Peyer's patch (tissue), 4 donors: ENCODE measurements around the gene TET1.
"Not testable (repeated sequence)": the region's sequence is repeated elsewhere in the genome, so short reads cannot be mapped to it uniquely, and the experiment has no call there.

Experiments
- CTCF ChIP-seq, 6 experiments: fragments of 450-650 bp in 4 of 6; fragments of 200-600 bp in 2 of 6; sonication (generic) in 1 of 6; IDR thresholded peaks; one replicate each; pipeline ENCODE4 v1.5.1; 2017 to 2019; ENCODE audit warnings: antibody characterized with exemption in 6 of 6, mild to moderate bottlenecking in 3 of 6, moderate library complexity in 1 of 6
- POLR2A ChIP-seq, 2 donors: fragments of 450-650 bp; IDR thresholded peaks; one replicate each; pipeline ENCODE4 v1.5.1; 2017; ENCODE audit warnings: antibody characterized with exemption in 2 of 2, mild to moderate bottlenecking in 2 of 2, moderate library complexity in 2 of 2

- TF ChIP-seq POLR2A, CTCF (IDR thresholded peaks at IDR 0.05): not testable (repeated sequence)
Measured at GRCh38 chr10:68613974-68614373, 53.8 kb downstream of the TET1 start.
